MG63 (cell line): Measurements from ENCODE around the gene RSPH1. TPM values are rescaled to one million over a fixed set of nuclear protein-coding genes. Genes with fewer than 3 reads are reported as not detected.

ENCODE experiments used
- DNase-seq: peaks from one replicate; pipeline ENCODE4 v3.0.0-alpha.2; 2020
- H3K27me3 ChIP-seq: fragments of 250-450 bp; sonication (Bioruptor Pico); 2 replicates; pipeline ENCODE4 v1.5.1; 2020; ENCODE audit warnings: mild to moderate bottlenecking, moderate library complexity
- H3K36me3 ChIP-seq: fragments of 250-450 bp; sonication (Bioruptor Pico); 2 replicates; pipeline ENCODE4 v1.5.1; 2020; ENCODE audit warnings: mild to moderate bottlenecking, moderate library complexity
- H3K4me3 ChIP-seq: fragments of 250-450 bp; sonication (Bioruptor Pico); 2 replicates; pipeline ENCODE4 v1.5.1; 2020; ENCODE audit warnings: mild to moderate bottlenecking, moderate library complexity
- H3K9me3 ChIP-seq: fragments of 250-450 bp; sonication (Bioruptor Pico); 2 replicates; pipeline ENCODE4 v1.5.1; 2020; ENCODE audit warnings: mild to moderate bottlenecking, moderate library complexity
- total RNA-seq: library from RNA; depleted of rRNA; stranded (reverse); fragments of >200 nt; shearing (Covaris generic); gene quantifications from 2 replicates; pipeline ENCODE4 v1.2.3, GENCODE V29; 2014; ENCODE audit warnings: low replicate concordance

The RSPH1 gene
- total RNA-seq, 1 experiment from 2014 or later, result not detected

- DNase-seq, result no peak
- Histone ChIP-seq H3K27me3 (no peaks in the 10 kb centered on the region; the same call in 1 of the 2 replicates), H3K4me3 (no peak overlapping the region), H3K9me3 (no peaks in the 10 kb centered on the region), H3K36me3 (no peaks in the 10 kb centered on the region)
Observed at GRCh38 chr21:42438316-42439205, 57.5 kb downstream of the RSPH1 start.

GRCh38 chr21:42437786-42438185 is 58.2 kb downstream of the RSPH1 start:
- DNase-seq, result no peak
- H3K4me3 ChIP-seq, result no peak overlapping the region
- no peaks in the 10 kb centered on the region for H3K9me3 ChIP-seq
- H3K27me3 ChIP-seq, result peaks cover 2% of the 10 kb centered on the region
- no peaks in the 10 kb centered on the region for H3K36me3 ChIP-seq

DNA sequence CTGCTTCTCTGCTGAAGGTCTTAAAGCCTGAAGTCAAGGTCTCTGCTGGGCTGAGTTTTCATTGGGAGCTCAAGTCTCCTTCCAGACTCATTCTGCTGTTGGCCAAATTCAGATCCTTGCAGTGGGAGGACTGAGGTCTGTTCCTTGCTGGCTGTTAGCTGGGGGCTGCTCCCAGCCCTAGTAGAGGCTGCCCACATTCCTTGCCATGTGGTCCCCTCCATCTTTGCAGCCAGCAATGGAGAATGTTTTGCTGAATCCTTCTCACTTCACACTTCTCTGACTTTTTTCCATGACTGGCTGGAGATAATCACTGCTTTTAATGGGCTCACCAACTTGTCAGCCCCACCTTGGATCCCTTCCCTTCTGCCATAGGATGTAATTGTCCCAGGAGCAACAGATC is 59.1 kb downstream of the RSPH1 start:
- Histone ChIP-seq H3K27me3 (peaks cover 2% of the 10 kb centered on the region), H3K9me3 (no peaks in the 10 kb centered on the region), H3K4me3 (no peak overlapping the region), H3K36me3 (no peaks in the 10 kb centered on the region)
- DNase-seq, result no peak

DNA sequence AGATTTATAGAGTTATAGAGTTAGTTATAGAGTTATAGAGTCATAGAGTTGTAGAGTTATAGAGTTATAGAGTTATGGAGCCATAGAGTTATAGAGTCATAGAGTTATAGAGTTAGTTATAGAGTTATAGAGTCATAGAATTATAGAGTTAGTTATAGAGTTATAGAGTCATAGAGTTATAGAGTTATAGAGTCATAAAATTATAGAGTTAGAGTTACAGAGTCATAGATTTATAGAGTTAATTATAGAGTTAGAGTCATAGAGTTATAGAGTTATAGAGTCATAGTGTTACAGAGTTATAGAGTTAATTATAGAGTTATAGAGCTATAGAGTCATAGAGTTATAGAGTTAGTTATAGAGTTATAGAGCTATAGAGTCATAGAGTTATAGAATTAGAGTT is 60.2 kb downstream of the RSPH1 start:
- Histone ChIP-seq H3K27me3 (peaks cover 2% of the 10 kb centered on the region), H3K36me3 (no peaks in the 10 kb centered on the region), H3K9me3 (no peaks in the 10 kb centered on the region), H3K4me3 (no peak overlapping the region)
- no peak for DNase-seq

DNA sequence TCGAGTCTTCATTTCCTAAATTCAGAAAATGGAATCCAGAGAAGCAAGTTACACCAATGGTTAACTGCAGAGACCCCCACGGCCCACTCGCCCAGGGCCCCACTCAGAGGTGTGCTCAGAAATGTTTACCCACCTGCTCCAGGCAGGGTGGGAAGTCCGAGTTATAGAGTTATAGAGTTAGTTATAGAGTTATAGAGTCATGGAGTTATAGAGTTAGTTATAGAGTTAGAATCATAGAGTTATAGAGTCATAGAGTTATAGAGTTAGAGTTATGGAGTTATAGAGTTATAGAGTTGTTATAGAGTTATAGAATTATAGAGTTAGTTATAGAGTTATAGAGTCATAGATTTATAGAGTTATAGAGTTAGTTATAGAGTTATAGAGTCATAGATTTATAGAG is 60.6 kb downstream of the RSPH1 start:
- DNase-seq, result no peak
- no peaks in the 10 kb centered on the region for H3K36me3 ChIP-seq
- no peaks in the 10 kb centered on the region for H3K9me3 ChIP-seq
- H3K27me3 ChIP-seq, result peaks cover 2% of the 10 kb centered on the region
- no peak overlapping the region for H3K4me3 ChIP-seq

DNA sequence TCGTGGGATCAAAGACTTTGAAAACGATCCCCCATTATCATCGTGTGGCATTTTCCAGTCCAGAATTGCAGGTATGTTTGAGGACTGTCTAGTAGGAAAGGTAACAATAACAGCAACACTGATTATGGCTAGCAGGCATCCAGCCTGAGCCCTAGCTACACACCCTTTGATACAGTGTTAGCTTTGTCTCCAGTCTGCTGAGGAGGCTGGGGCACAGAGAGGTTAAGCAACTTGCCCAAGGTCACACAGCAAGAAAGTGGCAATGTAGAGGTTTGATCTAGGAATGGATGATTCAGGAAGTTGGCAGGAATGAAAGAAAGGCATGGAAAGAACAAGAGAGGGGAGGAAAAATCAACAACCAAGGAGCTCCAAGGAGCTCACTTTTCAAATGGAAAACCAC is 61.1 kb downstream of the RSPH1 start:
- H3K4me3 ChIP-seq, result no peak overlapping the region
- no peaks in the 10 kb centered on the region for H3K9me3 ChIP-seq
- no peaks in the 10 kb centered on the region for H3K36me3 ChIP-seq
- no peak for DNase-seq
- peaks cover 2% of the 10 kb centered on the region for H3K27me3 ChIP-seq

DNA sequence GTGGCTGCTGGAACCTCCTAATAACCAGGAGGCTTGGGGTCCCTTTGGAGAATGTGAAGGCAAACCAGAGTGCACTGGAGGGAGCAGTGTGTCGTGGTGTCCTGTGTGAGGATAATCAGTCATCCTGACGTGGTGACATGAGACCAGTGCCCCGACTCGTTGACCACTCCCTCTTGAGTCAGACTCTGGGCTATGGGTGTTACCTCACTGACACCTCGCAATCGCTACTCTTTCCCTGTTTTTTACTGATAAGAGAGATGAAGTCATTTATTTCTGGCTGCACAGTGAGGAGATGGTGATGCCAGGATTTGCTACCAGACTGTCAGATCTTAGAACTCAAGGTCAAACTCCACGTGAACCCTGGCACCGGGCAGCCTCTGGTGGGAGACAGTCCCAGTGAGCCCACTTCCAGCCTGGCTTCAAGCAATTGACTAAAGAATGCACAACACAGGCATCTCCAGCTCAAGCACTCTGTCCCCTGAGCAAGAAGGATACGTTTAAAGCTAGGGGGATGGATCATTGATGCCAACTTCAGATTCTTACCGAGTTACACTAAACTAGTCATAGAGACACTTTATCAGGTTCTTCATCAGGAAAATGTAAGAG is 62.0 kb downstream of the RSPH1 start:
- Histone ChIP-seq H3K27me3 (peaks cover 2% of the 10 kb centered on the region), H3K4me3 (no peak overlapping the region), H3K36me3 (no peaks in the 10 kb centered on the region), H3K9me3 (no peaks in the 10 kb centered on the region)
- DNase-seq, result no peak

DNA sequence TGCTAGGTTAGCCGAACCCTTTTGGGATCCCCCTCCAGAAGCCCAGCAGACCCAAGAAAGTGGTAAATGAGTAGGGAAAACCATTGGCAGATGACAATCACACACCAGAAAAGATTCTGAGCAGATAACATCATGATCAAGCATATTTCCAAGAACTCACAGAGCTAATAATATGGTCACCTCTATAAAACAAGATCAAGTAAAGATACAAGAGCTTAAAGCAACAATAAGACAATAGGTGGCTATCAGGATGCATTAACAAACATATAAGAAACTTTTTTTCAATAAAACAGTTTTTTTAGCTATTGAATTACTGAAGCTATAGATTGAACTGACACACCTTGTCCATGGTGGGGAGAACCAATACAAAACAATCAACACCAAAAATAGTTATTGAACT is 63.3 kb downstream of the RSPH1 start:
- no peak for DNase-seq
- peaks cover 2% of the 10 kb centered on the region for H3K27me3 ChIP-seq
- no peak overlapping the region for H3K4me3 ChIP-seq
- no peaks in the 10 kb centered on the region for H3K9me3 ChIP-seq
- H3K36me3 ChIP-seq, result no peaks in the 10 kb centered on the region

GRCh38 chr21:42431196-42431595 is 64.8 kb downstream of the RSPH1 start:
- Histone ChIP-seq H3K27me3 (peaks cover 2% of the 10 kb centered on the region), H3K9me3 (no peaks in the 10 kb centered on the region), H3K36me3 (no peaks in the 10 kb centered on the region), H3K4me3 (no peak overlapping the region)
- DNase-seq, result no peak

DNA sequence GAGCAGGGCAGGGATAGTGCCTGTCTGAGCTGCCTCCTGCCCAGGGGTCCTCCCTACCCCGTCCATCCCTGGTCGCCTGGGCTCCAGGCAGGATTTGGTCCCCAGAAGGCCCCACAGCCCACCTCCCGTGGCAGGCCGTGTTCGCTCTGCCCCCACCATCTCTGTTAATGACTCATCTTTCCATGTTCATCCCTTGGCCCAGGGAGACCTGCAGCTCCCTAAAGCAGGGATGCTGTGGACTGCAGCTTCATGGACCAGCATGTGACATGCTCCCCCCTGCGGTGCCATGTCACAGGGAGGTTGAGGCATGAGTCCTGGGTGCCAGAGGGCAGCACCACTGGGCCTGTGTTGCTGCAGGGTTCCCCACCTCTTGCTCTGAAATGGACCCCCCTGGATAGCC is 65.5 kb downstream of the RSPH1 start:
- DNase-seq, result no peak
- H3K9me3 ChIP-seq, result no peaks in the 10 kb centered on the region
- no peaks in the 10 kb centered on the region for H3K36me3 ChIP-seq
- no peak overlapping the region for H3K4me3 ChIP-seq
- H3K27me3 ChIP-seq, result peaks cover 6% of the 10 kb centered on the region

DNA sequence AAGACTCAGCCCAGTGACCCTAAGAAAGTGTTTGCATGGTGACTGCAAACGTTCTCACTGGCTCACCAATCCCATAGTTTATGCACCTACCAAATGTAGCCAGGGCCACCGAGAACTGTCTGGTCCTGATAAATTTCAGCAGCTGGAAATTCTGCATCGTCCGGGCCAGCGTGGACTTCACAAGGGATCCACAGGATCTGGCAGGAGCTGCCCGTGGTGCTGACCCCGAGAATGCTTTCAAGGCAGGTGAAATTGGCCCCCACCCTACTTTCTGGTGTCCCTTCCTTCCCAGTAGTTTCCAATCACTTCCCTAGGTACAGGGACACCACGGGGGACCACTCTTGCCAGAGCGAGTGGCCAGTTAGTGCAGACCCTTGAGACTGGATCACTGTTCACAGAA is 66.2 kb downstream of the RSPH1 start:
- Histone ChIP-seq H3K36me3 (no peaks in the 10 kb centered on the region), H3K27me3 (peaks cover 10% of the 10 kb centered on the region), H3K9me3 (no peaks in the 10 kb centered on the region), H3K4me3 (no peak overlapping the region)
- DNase-seq, result no peak

DNA sequence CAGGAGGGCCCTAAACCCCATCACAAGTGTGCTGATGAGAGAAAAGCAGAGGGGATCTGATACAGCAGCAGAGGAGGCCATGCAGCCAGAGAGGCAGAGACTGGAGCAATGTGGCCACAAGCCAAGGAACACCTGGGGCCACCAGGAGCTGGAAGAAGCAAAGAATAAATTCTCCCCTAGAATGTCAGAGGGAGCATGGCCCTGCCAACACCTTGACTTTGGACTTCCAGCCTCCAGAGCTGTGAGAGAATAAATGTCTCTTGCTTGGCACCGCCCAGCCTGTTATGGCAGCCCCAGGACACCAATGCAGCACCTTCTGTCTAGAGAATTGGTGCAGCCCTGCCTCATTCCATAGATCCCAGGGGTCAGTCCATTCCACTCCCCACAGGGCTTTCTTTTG is 67.0 kb downstream of the RSPH1 start:
- Histone ChIP-seq H3K27me3 (peaks cover 18% of the 10 kb centered on the region), H3K4me3 (no peak overlapping the region), H3K9me3 (no peaks in the 10 kb centered on the region), H3K36me3 (no peaks in the 10 kb centered on the region)
- no peak for DNase-seq

GRCh38 chr21:42427809-42428419 is 68.1 kb downstream of the RSPH1 start:
- Histone ChIP-seq H3K9me3 (no peaks in the 10 kb centered on the region), H3K27me3 (peaks cover 25% of the 10 kb centered on the region)

GRCh38 chr21:42426876-42427480 is 69.0 kb downstream of the RSPH1 start:
- no peak overlapping the region for H3K4me3 ChIP-seq
- H3K9me3 ChIP-seq, result no peaks in the 10 kb centered on the region
- H3K36me3 ChIP-seq, result no peaks in the 10 kb centered on the region
- DNase-seq, result no peak
- peaks cover 25% of the 10 kb centered on the region for H3K27me3 ChIP-seq

More at GRCh38 chr21:42427809-42428419, 68.1 kb downstream of the RSPH1 start:
- H3K36me3 ChIP-seq, result no peaks in the 10 kb centered on the region
- DNase-seq, result no peak
- no peak overlapping the region for H3K4me3 ChIP-seq

DNA sequence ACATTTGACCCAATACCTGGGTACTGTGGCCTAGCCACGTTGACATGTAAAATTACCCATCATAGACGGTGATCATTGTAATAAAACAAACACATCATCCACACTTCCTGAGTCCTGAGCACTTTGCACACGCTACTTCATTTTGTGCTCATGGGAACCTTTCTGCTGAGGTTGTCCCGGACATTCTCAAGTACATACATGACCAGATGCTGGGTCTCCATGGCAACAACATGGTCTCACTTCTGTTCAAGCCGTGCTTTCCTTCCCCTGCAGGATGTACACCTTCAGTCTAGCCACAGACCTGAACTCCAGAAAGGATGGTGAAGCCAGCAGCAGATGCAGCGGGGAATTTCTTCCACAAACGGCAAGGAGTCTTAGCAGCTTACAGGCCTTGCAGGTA is 69.6 kb downstream of the RSPH1 start:
- H3K27me3 ChIP-seq, result peaks cover 29% of the 10 kb centered on the region
- DNase-seq, result no peak

DNA sequence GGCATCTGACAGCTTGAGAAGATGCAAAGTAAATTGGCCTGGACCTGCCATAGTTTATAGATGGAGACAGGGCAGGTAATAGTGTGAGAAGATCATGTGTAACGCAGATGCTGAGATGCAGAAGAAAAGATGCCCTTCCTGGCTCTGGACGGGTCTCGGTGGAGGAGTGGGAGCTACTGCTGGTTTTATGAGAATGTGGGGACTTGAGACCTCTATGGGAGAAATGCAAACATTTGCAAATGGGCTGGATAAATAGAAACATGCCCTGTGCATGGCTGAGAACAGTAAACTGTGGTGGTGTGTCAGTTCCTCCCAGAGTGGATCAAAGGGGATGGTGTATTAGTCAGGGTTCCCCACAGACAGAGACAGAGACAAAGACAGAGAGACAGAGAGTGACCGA is 70.4 kb downstream of the RSPH1 start:
- Histone ChIP-seq H3K27me3 (peaks cover 35% of the 10 kb centered on the region), H3K9me3 (no peaks in the 10 kb centered on the region), H3K36me3 (no peaks in the 10 kb centered on the region), H3K4me3 (no peak overlapping the region)
- DNase-seq, result no peak

More for the DNA sequence above, 69.6 kb downstream of the RSPH1 start:
- Histone ChIP-seq H3K4me3 (no peak overlapping the region), H3K36me3 (no peaks in the 10 kb centered on the region), H3K9me3 (no peaks in the 10 kb centered on the region)

DNA sequence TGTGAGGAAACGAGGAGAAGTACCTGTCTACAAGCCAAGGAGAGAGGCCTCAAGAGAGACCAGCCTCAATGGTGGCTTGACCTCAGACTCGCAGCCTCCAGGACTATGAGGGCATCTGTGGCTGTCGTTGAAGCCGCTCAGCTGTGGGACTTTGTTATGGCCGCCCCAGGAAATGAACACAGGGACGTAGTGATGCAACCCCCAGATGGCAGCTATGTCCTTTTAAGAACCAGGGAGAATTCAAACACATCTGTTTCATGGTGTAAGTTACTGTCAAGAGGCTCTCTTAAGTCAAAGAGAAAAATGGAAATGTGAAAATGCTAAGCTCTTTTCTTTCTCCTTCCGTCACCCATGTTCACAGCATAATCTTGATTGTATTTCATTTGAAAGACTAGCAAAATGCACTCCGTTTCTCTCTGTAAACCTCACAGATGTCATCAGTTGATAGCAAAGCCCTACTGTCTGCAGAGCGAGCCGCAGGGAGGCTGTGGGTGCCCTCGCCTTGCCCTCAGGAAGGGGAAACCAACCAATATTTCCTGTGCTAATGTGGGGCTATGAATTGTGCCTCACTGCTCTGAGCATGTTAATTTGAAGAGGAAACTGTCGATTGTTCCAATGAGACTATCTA is 71.0 kb downstream of the RSPH1 start:
- DNase-seq, result no peak
- Histone ChIP-seq H3K27me3 (peaks cover 35% of the 10 kb centered on the region), H3K36me3 (no peaks in the 10 kb centered on the region), H3K4me3 (no peak overlapping the region), H3K9me3 (no peaks in the 10 kb centered on the region)
